ENCODE results near the gene COL12A1. TPM values are rescaled to one million over a fixed set of nuclear protein-coding genes. Genes with fewer than 3 reads are reported as not detected.

COL12A1 gene
- total RNA-seq, 2 experiments from 2014 or later = not detected

DNA sequence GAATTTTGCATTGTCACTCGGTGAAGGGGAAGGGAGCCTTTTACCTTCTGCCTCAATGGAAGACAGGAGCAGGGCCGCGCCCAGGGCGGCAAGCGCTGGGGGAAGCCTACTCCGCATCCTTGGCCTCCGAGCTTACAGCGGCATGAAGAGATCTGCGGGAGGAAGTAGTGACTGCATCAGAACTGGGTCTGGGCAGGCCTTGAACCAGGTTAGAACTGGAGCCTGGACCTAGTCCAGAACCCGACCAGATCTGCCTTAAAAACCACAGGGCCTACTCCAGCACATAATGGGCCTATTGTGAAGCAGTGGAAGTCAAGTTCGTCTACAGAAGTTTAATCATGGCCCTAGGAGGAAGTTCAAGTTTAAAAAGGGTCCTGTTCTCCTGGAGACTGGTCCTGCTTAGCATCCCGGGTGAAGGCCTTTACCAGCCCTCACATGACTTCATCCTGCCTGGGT is 3.1 kb downstream of the COL12A1 start:
- DNase-seq (no peak), ATAC-seq (ENCODE audit: poor library complexity) (no peak)
- Mint-ChIP-seq H3K27me3 (peaks cover 90% of the 10 kb centered on the region), H3K36me3 (ENCODE audit: low read depth) (no peaks in the 10 kb centered on the region), H3K4me3 (no peak overlapping the region), H3K9me3 (no peaks in the 10 kb centered on the region), H3K27ac (no peak overlapping the region), H3K4me1 (ENCODE audit: low read depth) (peaks cover 48% of the 10 kb centered on the region)
- Histone ChIP-seq H3K4me1 (ENCODE audit: insufficient read depth, low read length) (peaks cover 47% of the 10 kb centered on the region), H3K27ac (ENCODE audit: low read depth in 1 of 2, low read length in 2 of 2) (no peak overlapping the region), H3K9me3 (ENCODE audit: control insufficient read depth in 1 of 2, insufficient read depth in 1 of 2, low read length in 2 of 2) (peaks cover 0 to 16% of the 10 kb centered on the region in 2 experiments), H3K4me3 (ENCODE audit: low read length) (no peak overlapping the region), H3K36me3 (ENCODE audit: insufficient read depth, low read length) (no peaks in the 10 kb centered on the region), H3K27me3 (ENCODE audit: control insufficient read depth in 1 of 2, insufficient read depth in 2 of 2, low read length in 2 of 2) (peaks cover 53 to 75% of the 10 kb centered on the region in 2 experiments)
- ChIA-PET CTCF (interaction anchor here (1.2 kb wide), 1 partner anchor 11 kb away, joined by 4 read pairs; no protein-coding TSS in a partner anchor), POLR2A (interaction anchor here (0.6 kb wide), 1 partner anchor 372 kb away, joined by 3 read pairs; no protein-coding TSS in a partner anchor)
- intact Hi-C loops (cut with DNase I, micrococcal nuclease) = no loop called here
- TF ChIP-seq, protein P1, sequence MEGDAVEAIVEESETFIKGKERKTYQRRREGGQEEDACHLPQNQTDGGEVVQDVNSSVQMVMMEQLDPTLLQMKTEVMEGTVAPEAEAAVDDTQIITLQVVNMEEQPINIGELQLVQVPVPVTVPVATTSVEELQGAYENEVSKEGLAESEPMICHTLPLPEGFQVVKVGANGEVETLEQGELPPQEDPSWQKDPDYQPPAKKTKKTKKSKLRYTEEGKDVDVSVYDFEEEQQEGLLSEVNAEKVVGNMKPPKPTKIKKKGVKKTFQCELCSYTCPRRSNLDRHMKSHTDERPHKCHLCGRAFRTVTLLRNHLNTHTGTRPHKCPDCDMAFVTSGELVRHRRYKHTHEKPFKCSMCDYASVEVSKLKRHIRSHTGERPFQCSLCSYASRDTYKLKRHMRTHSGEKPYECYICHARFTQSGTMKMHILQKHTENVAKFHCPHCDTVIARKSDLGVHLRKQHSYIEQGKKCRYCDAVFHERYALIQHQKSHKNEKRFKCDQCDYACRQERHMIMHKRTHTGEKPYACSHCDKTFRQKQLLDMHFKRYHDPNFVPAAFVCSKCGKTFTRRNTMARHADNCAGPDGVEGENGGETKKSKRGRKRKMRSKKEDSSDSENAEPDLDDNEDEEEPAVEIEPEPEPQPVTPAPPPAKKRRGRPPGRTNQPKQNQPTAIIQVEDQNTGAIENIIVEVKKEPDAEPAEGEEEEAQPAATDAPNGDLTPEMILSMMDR (IDR thresholded peaks at IDR 0.05) = no peak

DNA sequence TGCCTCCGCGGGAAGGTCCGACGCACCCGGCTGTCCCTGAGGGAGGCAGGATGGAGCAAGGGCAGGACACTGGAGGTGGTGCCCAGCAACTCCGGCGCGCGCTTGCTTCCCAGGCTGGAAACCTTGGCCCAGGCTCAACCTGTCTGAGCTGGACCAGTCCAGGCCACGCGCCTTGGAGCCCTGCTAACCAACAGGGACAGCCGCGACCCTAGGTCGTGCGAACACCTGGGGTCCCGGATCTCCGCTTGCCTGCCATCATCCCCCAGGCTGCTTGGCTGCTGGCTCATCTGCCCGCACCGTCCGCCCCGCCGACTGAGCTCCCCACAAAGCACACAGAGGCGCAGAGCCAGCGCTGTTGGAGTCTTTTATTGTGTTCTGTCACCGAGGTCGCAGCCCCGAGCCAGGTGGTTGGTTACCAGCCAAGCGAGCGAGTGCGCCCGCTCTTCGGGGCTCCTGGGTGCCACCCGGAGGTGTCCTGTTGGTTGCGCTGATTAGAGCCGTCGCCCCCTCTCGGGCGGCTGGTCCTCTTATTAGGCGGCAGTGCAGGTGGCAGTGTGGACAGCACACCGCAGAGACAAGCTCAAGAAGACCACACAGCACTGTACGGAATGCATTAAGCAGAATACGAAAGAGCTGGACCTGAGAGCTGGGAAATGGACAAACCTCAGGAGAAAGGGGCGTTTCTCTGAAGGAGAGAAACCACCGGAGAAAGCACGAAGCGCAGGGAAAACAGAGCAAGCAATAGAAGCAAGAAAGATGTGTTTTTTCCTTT is 3.8 kb downstream of the COL12A1 start:
- Mint-ChIP-seq H3K36me3 (ENCODE audit: low read depth) (no peaks in the 10 kb centered on the region), H3K4me1 (ENCODE audit: low read depth) (peaks cover 42% of the 10 kb centered on the region), H3K9me3 (no peaks in the 10 kb centered on the region), H3K27me3 (peaks cover 89% of the 10 kb centered on the region), H3K27ac (no peak overlapping the region), H3K4me3 (peak overlapping the region; percentile 30)
- Histone ChIP-seq H3K27me3 (ENCODE audit: control insufficient read depth in 1 of 2, insufficient read depth in 2 of 2, low read length in 2 of 2) (peaks cover 47 to 69% of the 10 kb centered on the region in 2 experiments), H3K27ac (ENCODE audit: low read depth in 1 of 2, low read length in 2 of 2) (no peak overlapping the region), H3K4me1 (ENCODE audit: insufficient read depth, low read length) (peaks cover 41% of the 10 kb centered on the region), H3K4me3 (ENCODE audit: low read length) (no peak overlapping the region), H3K36me3 (ENCODE audit: insufficient read depth, low read length) (no peaks in the 10 kb centered on the region), H3K9me3 (ENCODE audit: control insufficient read depth in 1 of 2, insufficient read depth in 1 of 2, low read length in 2 of 2) (peaks cover 0 to 16% of the 10 kb centered on the region in 2 experiments)
- peak in 2 of 14 experiments; percentile 15 to 24 for DNase-seq
- intact Hi-C loops (cut with DNase I, micrococcal nuclease) = no loop called here
- TF ChIP-seq, protein P1 (IDR thresholded peaks at IDR 0.05) = no peak
- ChIA-PET CTCF (no interaction called here), POLR2A (interaction anchor here (0.6 kb wide), 1 partner anchor 373 kb away, joined by 3 read pairs; no protein-coding TSS in a partner anchor)
- ATAC-seq (ENCODE audit: poor library complexity) = no peak

DNA sequence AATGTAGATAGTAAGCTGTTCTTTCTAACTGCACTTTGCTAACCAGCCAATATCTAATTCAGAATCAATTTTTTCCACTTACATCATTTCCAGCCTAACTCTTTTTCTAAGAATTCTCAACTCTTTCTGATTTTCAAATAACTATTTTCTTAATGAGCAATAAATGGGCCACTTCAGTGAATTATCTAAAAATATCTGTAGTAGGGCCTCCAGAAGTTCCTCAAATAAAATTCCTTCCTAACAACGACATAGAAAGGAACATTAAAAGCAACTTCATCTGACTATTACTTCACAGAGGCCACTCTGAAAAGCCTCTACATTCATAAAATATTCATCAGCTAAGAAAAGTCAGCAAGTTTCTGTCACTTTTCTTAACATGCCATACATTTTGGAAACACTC is 4.8 kb downstream of the COL12A1 start:
- Mint-ChIP-seq H3K9me3 (no peaks in the 10 kb centered on the region), H3K4me3 (no peak overlapping the region), H3K4me1 (ENCODE audit: low read depth) (peaks cover 31% of the 10 kb centered on the region), H3K27ac (no peak overlapping the region), H3K27me3 (peaks cover 87% of the 10 kb centered on the region), H3K36me3 (ENCODE audit: low read depth) (no peaks in the 10 kb centered on the region)
- H3K36me3 ChIP-seq (ENCODE audit: insufficient read depth, low read length) = no peaks in the 10 kb centered on the region
- H3K27me3 ChIP-seq (ENCODE audit: control insufficient read depth in 1 of 2, insufficient read depth in 2 of 2, low read length in 2 of 2) = peaks cover 36 to 62% of the 10 kb centered on the region in 2 experiments
- no peak for DNase-seq
- no peak overlapping the region for H3K27ac ChIP-seq (ENCODE audit: low read depth in 1 of 2, low read length in 2 of 2)
- intact Hi-C loops (cut with DNase I, micrococcal nuclease) = no loop called here
- ChIA-PET POLR2A (no interaction called here), CTCF (no interaction called here)
- ATAC-seq (ENCODE audit: poor library complexity) = no peak
- no peak overlapping the region for H3K4me3 ChIP-seq (ENCODE audit: low read length)
- TF ChIP-seq, protein P1 (IDR thresholded peaks at IDR 0.05) = no peak
- peaks cover 30% of the 10 kb centered on the region for H3K4me1 ChIP-seq (ENCODE audit: insufficient read depth, low read length)
- H3K9me3 ChIP-seq (ENCODE audit: control insufficient read depth in 1 of 2, insufficient read depth in 1 of 2, low read length in 2 of 2) = peaks cover 0 to 15% of the 10 kb centered on the region in 2 experiments
